ENCODE results near the gene THRB.

The THRB gene

DNA sequence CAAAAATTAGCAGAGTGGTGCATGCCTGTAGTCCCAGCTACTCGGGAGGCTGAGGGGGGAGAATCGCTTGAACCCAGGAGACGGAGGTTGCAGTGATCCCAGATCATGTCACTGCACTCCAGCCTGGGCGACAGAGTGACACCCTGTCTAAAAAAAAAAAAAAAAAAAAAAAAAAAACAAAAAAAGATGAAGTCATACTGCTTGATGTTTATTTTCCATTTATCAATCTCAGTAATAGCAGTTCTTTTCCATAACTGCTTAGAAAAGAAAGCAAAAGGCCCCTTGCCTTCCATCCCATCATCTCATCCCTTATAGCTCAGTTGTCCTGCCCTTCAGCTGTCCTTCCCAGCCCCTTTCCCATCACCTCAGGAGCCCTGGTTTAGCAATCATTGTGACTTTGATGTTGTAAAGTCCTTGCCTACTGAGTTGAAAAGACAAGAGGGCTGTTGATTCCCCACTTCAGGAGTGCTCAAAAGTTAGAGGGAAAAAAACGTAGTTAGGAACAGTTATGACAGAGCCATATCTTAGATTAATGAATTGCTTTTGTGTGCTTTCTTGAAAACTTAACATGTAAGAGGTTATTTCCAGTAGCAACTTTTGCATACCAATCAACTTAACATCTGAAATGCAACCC lies 18.0 kb upstream of the THRB start:
- DNase-seq (ENCODE audit: low spot score) = no peak

DNA sequence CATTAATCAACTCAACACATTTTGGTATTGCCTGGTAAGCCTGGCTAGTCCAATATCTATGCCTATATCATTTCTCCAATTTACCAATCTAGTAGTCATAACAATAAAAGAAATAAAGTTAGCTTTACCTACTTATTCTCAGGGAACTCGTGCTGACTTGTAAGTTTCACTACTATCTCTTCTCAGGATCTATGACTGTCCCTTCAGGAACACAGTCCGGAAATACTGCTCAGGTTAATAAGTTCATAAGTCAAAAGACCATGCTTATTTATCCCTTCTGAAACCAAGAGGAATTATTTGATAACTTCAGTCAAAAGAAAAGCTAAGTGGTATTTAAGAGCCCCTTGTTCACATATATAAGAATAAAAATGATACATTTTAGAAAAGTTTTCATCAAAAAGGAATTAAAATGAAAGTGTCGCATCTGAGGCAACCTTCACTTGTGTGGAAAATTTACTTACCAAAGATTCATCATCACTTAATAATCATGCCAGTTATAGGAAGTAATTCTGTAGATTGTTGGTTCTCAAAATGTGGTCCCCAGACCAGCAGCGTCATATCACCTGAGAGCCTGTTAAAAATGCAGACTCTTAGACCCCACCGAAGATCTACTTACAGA lies 15.5 kb upstream of the THRB start:
- DNase-seq (ENCODE audit: low spot score) = no peak

GRCh38 chr3:24508423-24508839 lies 13.8 kb upstream of the THRB start:
- peak; percentile 14 for DNase-seq (ENCODE audit: low spot score)

- no peak for DNase-seq (ENCODE audit: low spot score)
These were observed 13.2 kb upstream of the THRB start for GRCh38 chr3:24507776-24508422.

DNA sequence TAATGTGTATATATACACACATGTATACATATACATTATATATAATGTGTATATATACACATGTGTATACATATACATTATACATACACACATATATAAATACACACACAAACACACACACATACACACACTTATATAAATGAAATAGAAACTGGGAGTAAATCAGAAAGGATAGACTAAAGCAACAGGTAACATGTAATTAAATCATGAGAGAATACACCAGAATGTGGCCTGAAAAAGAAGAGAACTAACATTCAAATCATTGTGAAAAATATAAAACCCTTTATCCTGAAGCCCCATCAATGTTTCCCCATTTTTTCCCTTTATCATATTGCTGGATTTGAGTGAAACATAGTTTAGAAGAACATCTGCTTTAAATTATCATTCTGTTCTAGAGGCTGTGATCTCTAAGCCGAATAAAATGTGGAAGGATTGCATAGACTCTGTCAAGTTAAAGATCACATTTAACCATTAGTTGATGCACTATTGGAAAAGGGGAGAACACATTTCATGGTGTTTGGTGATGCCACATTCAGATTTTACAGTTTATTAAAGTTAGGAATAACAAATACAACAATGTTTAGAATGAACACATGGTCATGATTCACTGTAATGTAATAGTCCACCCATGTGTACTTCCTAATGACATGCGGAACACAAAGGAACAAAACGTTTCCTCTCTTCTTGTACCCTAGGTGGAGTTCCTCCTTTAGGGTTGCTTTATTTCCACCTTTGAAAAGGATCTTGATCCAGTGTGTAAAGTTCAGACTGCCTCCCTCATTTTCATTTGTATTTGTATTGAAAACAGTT lies 12.5 kb upstream of the THRB start:
- no peak for DNase-seq (ENCODE audit: low spot score)

DNA sequence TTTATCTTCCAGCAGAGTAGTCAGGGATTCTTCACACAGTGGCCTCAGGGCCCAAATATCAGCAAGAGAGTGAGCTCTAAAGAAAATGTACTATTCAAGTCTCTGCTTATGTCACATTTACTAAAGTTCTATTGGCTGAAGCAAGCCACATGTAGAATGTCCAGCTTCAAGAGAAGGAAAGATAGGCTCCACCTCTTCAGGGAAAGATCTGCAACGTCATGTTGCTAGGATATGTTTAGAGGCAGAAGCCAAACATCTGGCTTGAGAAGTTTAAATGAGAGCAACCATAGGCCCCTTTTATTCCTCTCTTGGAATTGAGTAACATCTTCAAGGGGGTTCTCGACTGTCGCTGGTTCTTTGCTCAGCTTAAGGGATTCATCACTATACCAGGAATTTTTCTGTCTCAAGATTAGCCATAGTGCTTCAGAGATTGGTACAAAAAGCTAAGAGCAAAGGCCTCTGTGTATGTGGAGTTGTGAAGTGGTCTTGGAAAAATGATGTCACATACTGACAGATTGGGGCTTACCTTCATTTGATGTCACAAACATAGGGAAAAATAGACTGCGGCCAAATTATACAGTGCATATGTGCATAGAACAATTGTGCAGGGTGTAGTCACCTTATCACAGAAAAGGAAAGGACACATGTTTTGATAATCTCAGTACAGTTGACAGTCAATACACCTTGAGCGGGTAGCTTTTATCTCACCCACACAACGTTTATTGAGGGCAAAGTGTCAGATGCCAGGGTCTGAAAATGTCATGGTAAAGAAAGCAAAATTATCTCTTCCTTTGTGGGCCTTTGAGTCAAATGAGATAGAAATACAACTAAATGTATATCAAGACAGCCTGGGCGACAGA lies 11.3 kb upstream of the THRB start:
- no peak for DNase-seq (ENCODE audit: low spot score)

- DNase-seq (ENCODE audit: low spot score) = no peak
These were observed 10.1 kb upstream of the THRB start for GRCh38 chr3:24504772-24505171.

- no peak for DNase-seq (ENCODE audit: low spot score)
These were observed 9.0 kb upstream of the THRB start for GRCh38 chr3:24503616-24504113.

GRCh38 chr3:24502690-24503089 lies 8.0 kb upstream of the THRB start:
- DNase-seq (ENCODE audit: low spot score) = no peak

DNA sequence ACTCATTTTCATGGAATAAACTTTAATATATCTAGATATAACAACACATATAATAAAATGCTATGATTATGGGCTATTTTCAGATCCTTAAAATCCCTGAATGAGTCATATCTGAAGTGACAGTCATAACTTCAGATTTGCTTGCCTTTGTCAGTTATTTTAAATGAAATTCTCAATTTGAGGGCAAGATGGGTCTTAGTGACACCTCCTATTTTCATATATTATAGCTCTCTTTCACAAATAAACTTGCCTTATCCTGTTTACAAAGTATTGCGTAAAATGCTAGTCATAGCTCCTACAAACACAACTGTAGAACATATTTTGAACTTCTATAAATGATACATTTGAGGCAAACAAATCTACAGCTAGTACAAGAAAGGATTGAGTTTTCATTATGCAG lies 6.2 kb upstream of the THRB start:
- no peak for DNase-seq (ENCODE audit: low spot score)

- DNase-seq (ENCODE audit: low spot score) = no peak
These were observed 5.3 kb upstream of the THRB start for GRCh38 chr3:24499991-24500390.

- no peak for DNase-seq (ENCODE audit: low spot score)
These were observed 4.1 kb upstream of the THRB start for GRCh38 chr3:24498796-24499195.

GRCh38 chr3:24498391-24498790 lies 3.7 kb upstream of the THRB start:
- DNase-seq (ENCODE audit: low spot score) = no peak

- DNase-seq (ENCODE audit: low spot score) = no peak
These were observed 3.3 kb upstream of the THRB start for GRCh38 chr3:24497942-24498341.

DNA sequence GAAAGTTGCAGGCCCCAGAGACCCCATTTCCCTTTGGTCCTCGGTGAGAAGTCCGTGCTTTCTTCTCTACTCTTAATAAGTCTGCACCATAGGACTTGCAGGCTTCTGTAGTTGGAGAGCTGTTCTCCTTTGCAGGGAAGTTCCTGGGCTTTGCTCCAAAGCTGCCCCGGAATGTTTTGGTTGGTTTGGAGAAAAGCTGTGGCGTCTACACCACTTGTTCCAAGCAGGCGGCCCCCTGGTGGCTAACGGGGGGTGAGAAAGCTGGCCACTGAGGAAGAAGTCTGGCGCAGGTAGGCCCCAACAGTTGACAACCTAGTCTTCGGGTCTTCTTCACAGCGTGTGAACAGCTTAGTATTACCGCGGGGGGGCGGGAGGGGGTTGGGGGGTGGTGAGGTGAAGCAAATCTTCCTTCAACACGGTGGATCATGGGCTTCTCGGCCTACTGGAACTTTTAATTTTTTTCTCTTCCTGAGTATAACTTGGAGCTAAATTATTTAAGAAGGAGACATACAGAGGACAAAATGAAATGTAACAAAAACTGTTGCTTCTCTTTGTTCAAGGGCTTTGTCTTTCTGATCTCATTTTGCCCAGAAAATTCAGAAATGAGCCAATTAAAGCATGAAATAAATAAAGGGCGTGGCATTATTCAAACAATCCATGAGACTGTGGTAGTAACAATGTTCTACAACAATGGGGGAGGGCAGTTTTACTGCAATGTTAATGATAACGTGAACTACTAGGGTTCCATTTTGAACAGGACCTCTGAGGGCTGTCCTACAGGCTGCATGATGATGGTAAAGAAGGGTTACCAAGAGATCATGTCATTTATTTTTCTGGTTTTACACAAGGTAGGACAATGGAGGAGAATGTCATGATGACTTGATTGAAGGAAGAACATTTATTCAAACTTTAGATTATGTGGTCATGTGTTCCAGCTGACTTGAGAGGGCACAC lies 2.2 kb upstream of the THRB start:
- DNase-seq (ENCODE audit: low spot score) = peak; percentile 9

DNA sequence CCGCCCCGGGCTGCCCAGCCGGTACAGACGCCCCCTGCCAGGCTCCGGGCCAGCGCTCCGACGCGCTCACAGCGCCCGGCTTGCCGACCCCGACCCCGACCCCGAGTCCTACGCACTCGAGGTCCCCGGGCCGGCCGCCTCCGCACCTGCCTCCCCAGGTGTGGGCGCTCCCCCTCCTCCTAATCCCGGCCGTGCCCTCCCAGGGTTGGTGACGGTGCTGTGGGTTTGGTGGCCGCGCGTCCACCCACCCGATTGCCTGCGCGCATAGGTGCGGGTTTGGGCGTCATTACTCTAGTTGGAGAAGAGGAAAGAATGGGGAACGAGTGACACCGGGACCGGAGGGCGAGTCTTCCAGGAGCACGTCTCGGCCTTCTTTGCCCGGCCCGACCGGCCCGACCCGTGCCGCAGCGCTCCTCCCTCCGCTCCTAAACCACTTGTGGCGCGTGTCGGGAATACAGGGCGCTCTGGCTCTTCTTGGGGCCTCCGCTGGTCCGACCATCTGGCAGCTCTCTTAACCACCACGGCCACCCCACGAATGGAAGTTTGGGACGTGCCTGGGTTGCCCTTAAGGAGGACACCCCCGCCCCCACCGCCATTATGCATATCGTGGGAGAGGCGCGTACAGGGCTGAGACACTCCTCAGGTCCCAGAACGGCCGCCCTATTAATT lies 810 bp upstream of the THRB start:
- peak; percentile 58 for DNase-seq (ENCODE audit: low spot score)

DNA sequence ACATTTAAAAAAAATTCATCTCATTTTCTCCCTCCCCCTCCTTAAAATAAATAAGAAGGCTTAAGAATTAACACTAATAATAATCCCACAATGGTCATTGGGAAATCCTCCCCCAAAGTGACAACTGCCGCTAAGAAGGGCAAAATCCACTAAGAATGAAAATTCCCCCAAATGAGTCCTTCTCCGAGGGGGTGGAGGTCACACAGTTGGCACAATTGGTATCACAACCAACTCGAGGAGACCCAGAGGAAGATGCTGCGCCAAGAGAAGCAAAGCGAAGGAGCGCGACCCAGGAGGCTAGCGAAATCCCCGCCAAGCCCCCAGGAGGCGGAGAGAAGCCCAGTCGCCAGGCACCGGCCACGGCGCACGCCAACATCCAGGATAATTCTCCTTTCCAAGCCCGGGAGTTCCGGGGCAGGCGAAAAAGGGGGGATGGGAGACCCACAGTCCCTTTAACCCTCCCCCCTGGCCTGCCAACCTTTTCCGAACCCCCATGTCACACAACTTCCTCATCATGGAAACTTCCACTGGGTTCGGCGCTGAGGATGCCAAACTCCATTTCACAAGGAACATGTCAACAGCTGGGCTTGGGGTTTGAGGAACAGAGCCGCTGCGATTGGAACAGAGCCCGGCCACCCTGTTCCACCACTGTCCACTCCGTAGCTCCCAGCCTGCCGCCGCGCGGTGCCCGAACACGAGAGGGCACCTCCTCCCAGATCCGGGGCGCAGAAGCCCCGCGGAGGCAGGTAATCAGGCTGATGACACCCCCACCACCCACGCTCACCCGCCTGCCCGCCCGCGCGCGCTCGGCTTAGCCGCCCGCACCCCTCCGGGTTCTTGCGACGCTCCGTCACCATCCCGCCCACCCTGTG lies 668 bp downstream of the THRB start:
- no peak for DNase-seq (ENCODE audit: low spot score)

- DNase-seq (ENCODE audit: low spot score) = no peak
These were observed 1.6 kb downstream of the THRB start for GRCh38 chr3:24492971-24493551.

DNA sequence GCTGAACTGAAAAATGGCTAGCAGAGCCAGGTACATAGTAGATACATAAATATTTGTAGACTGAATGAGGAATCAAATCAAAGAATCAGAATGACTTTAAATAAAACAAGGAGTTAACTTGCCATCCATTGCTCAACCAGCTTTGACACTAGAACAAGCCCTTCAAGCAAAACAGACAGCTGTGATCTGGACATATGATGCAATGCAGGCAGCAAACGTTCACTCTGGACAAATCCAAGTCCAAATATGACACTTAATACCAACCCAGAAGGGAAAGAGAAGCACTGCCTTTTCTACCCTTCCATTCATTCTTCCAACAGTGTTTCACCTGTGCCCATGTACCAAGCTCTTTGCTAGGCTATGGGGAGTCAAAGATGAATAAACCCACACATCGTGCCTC lies 4.5 kb downstream of the THRB start:
- DNase-seq (ENCODE audit: low spot score) = no peak

Measured in SW480 (cell line).